GM12878 (cell line): ENCODE data around the gene EHMT2.

ENCODE experiments used
- CTCF ChIP-seq, 3 experiments: IDR thresholded peaks in 2 of 3; conservative IDR thresholded peaks in 1 of 3; 2 replicates each; pipeline ENCODE4 v1.5.1; 2011; ENCODE audit warnings: low read depth in 3 of 3, low read length in 3 of 3, mild to moderate bottlenecking in 3 of 3, control low read depth in 2 of 3, moderate library complexity in 2 of 3, inconsistent platforms in 1 of 3, mixed read lengths in 1 of 3; ENCODE audit not compliant: control insufficient read depth in 2 of 3, insufficient read depth in 1 of 3; ENCODE audit errors: extremely low read depth in 1 of 3
- DPF2 ChIP-seq: fragments of 450-650 bp; IDR thresholded peaks from 2 replicates; pipeline ENCODE4 v1.6.1; 2017; ENCODE audit warnings: mild to moderate bottlenecking
- EP300 ChIP-seq, 2 experiments: fragments of 150-350 bp in 1 of 2; IDR thresholded peaks; 2 replicates each; pipeline ENCODE4 v1.6.1; 2011 to 2012; ENCODE audit warnings: low read depth in 2 of 2, low read length in 2 of 2, borderline replicate concordance in 1 of 2, improper control_type of control experiment in 1 of 2, inconsistent platforms in 1 of 2; ENCODE audit not compliant: control insufficient read depth in 1 of 2
- FOXK2 ChIP-seq: fragments of 450-650 bp; IDR thresholded peaks from 2 replicates; pipeline ENCODE4 v1.6.1; 2017; ENCODE audit warnings: mild to moderate bottlenecking, moderate library complexity
- JUND ChIP-seq: IDR thresholded peaks from 2 replicates; pipeline ENCODE4 v1.6.1; 2012; ENCODE audit warnings: low read depth, mild to moderate bottlenecking, low read length, improper control_type of control experiment, moderate library complexity
- MXI1 ChIP-seq: fragments of 150-350 bp; IDR thresholded peaks from 2 replicates; pipeline ENCODE4 v1.6.1; 2011; ENCODE audit warnings: low read depth, mild to moderate bottlenecking, inconsistent platforms, low read length, improper control_type of control experiment
- SREBF2 ChIP-seq: IDR thresholded peaks from 2 replicates; pipeline ENCODE4 v1.6.1; 2012; ENCODE audit warnings: mild to moderate bottlenecking, low read length
- SRF ChIP-seq, 2 experiments: IDR thresholded peaks; 2 replicates each; pipeline ENCODE4 v1.6.1; 2011; ENCODE audit warnings: low read depth in 2 of 2, low read length in 2 of 2, mild to moderate bottlenecking in 1 of 2, moderate library complexity in 1 of 2
- SUZ12 ChIP-seq: fragments of 200-600 bp; sonication (generic); IDR thresholded peaks from one replicate; pipeline ENCODE4 v1.6.1; 2018; ENCODE audit warnings: antibody characterized with exemption, mild to moderate bottlenecking; ENCODE audit not compliant: unreplicated experiment
- USF2 ChIP-seq: IDR thresholded peaks from 2 replicates; pipeline ENCODE4 v1.6.1; 2011; ENCODE audit warnings: low read depth, low read length, improper control_type of control experiment, borderline replicate concordance
- YY1 ChIP-seq: IDR thresholded peaks from 2 replicates; pipeline ENCODE4 v1.6.1; 2011; ENCODE audit warnings: low read depth, mild to moderate bottlenecking, low read length
- ZBTB11 ChIP-seq: fragments of 450-650 bp; formaldehyde crosslinking; IDR thresholded peaks from 2 replicates; pipeline ENCODE4 v1.5.0; 2022; ENCODE audit warnings: mild to moderate bottlenecking, missing genetic modification characterization
- ZNF622 ChIP-seq: fragments of 450-650 bp; IDR thresholded peaks from 2 replicates; pipeline ENCODE4 v1.6.1; 2017; ENCODE audit warnings: mild to moderate bottlenecking, inconsistent platforms

GRCh38 chr6:31875877-31876276, 21.6 kb downstream of the EHMT2 start:
- TF ChIP-seq CTCF (IDR thresholded peaks at IDR 0.05 in 2 of 3, conservative IDR thresholded peaks at IDR 0.05 in 1 of 3; ENCODE audit: control insufficient read depth in 2 of 3, extremely low read depth in 1 of 3, insufficient read depth in 1 of 3, low read depth in 3 of 3, low read length in 3 of 3), result no peak
- TF ChIP-seq ZNF622, result no peak
- TF ChIP-seq FOXK2, result no peak
- TF ChIP-seq USF2, result no peak
- no peak for TF ChIP-seq DPF2
- no peak for TF ChIP-seq YY1
- no peak for TF ChIP-seq SRF (IDR thresholded peaks at IDR 0.05; ENCODE audit: low read depth in 2 of 2, low read length in 2 of 2)
- no peak for TF ChIP-seq ZBTB11 (CRISPR knock-in tag)
- no peak for TF ChIP-seq SREBF2
- no peak for TF ChIP-seq JUND
- no peak for TF ChIP-seq SUZ12
- no peak for TF ChIP-seq EP300 (IDR thresholded peaks at IDR 0.05; ENCODE audit: borderline replicate concordance in 1 of 2, control insufficient read depth in 1 of 2, low read depth in 2 of 2, low read length in 2 of 2)
- no peak for TF ChIP-seq MXI1
